Left ventricle myocardium inferior (tissue), 1 donor: ENCODE results near the gene JUP. TPM values are rescaled to one million over a fixed set of nuclear protein-coding genes. Genes with fewer than 3 reads are reported as not detected.

Experiments
- DNase-seq: peaks from one replicate; pipeline ENCODE4 v3.0.0-alpha.2; 2020
- H3K27ac ChIP-seq: fragments of 200-600 bp; replicated peaks from 2 replicates; pipeline ENCODE4 v1.8.0; 2021
- H3K27me3 ChIP-seq: fragments of 200-600 bp; 2 replicates; pipeline ENCODE4 v1.8.0; 2021; ENCODE audit warnings: low read depth
- H3K36me3 ChIP-seq: fragments of 200-600 bp; 2 replicates; pipeline ENCODE4 v1.8.0; 2021
- H3K4me1 ChIP-seq: fragments of 200-600 bp; 2 replicates; pipeline ENCODE4 v1.8.0; 2021
- H3K4me3 ChIP-seq: fragments of 200-600 bp; 2 replicates; pipeline ENCODE4 v1.8.0; 2021; ENCODE audit warnings: mild to moderate bottlenecking, moderate library complexity
- H3K9me3 ChIP-seq: fragments of 200-600 bp; replicated peaks from 2 replicates; pipeline ENCODE4 v1.8.0; 2021
- CTCF ChIP-seq: fragments of 200-600 bp; IDR thresholded peaks from 2 replicates; pipeline ENCODE4 v1.8.0; 2021; ENCODE audit warnings: antibody characterized with exemption, mild to moderate bottlenecking, borderline replicate concordance
- intact Hi-C: fragments of 100-400 bp; cut with micrococcal nuclease; formaldehyde crosslinking; loops from one replicate; pipeline ENCODE4 v1.11.0; 2022
- total RNA-seq: library from RNA; stranded (reverse); fragmentation: NEBNext Ultra II Directional; extraction: Animal tissue kit (Norgen Biotek cat#: 25700); gene quantifications from one replicate; pipeline ENCODE4 v1.2.1, GENCODE V29; 2021
- donor health status: DM: no; HTN: yes; CAD: no; lungs with severe emphysema.

The JUP gene
- total RNA-seq, 1 donor from 2014 or later = 160 TPM

GRCh38 chr17:41707803-41708669, 78.5 kb downstream of the JUP start:
- Histone ChIP-seq H3K9me3 (no peaks in the 10 kb centered on the region), H3K27ac (no peak overlapping the region), H3K4me3 (no peak overlapping the region), H3K36me3 (no peaks in the 10 kb centered on the region), H3K4me1 (no peaks in the 10 kb centered on the region), H3K27me3 (peaks cover 15% of the 10 kb centered on the region)
- intact Hi-C loops = no loop called here
- no peak for TF ChIP-seq CTCF
- no peak for DNase-seq

GRCh38 chr17:41705271-41705991, 81.1 kb downstream of the JUP start:
- Histone ChIP-seq H3K9me3 (no peaks in the 10 kb centered on the region), H3K4me3 (no peak overlapping the region), H3K27me3 (peaks cover 3% of the 10 kb centered on the region), H3K27ac (no peak overlapping the region), H3K36me3 (no peaks in the 10 kb centered on the region), H3K4me1 (no peaks in the 10 kb centered on the region)
- DNase-seq = no peak
- intact Hi-C loops = no loop called here
- no peak for TF ChIP-seq CTCF

Other genes starting within 250 kb of the JUP start
- gene KRT9, start 214.7 kb downstream of the JUP start, total RNA-seq = not detected
- gene KRT14, start 199.8 kb downstream of the JUP start, total RNA-seq = not detected
- not detected for gene KRT16, start 173.9 kb downstream of the JUP start, total RNA-seq
- gene KRT17, start 162.1 kb downstream of the JUP start, total RNA-seq = not detected
- 1,125 TPM for gene EIF1, start 97.8 kb downstream of the JUP start, total RNA-seq
- not detected for gene GAST, start 74.4 kb downstream of the JUP start, total RNA-seq
- 0.14 TPM for gene HAP1, start 52.1 kb downstream of the JUP start, total RNA-seq
- gene P3H4, start 25.2 kb upstream of the JUP start, total RNA-seq = 6.0 TPM
- 10.4 TPM for gene FKBP10, start 26.3 kb upstream of the JUP start, total RNA-seq
- 18.3 TPM for gene NT5C3B, start 49.5 kb upstream of the JUP start, total RNA-seq
- gene KLHL10, start 51.1 kb upstream of the JUP start, total RNA-seq = not detected
- gene KLHL11, start 78.7 kb upstream of the JUP start, total RNA-seq = 3.5 TPM
- 23.5 TPM for gene ACLY, start 132.2 kb upstream of the JUP start, total RNA-seq
- gene ODAD4, start 143.9 kb upstream of the JUP start, total RNA-seq = 1.3 TPM
- 24.9 TPM for gene CNP, start 180.1 kb upstream of the JUP start, total RNA-seq
- gene DNAJC7, start 230.7 kb upstream of the JUP start, total RNA-seq = 71.2 TPM
- gene NKIRAS2, start 233.4 kb upstream of the JUP start, total RNA-seq = 50.9 TPM